GM12864 (cell line): Measurements from ENCODE around the gene ARHGAP22.

ENCODE experiments used
- DNase-seq: peaks from one replicate; pipeline ENCODE4 v3.0.0-alpha.2; 2011; ENCODE audit warnings: low read depth
- H3K4me3 ChIP-seq: 2 replicates; pipeline ENCODE4 v1.5.1; 2011; ENCODE audit warnings: mild to moderate bottlenecking, low read depth, low read length, control low read depth
- CTCF ChIP-seq: IDR thresholded peaks from 2 replicates; pipeline ENCODE4 v1.5.1; 2011; ENCODE audit warnings: low read depth, mild to moderate bottlenecking, moderate library complexity, low read length, control low read depth, inconsistent platforms; ENCODE audit errors: missing control alignments

ARHGAP22 gene

GRCh38 chr10:48502791-48503190, 102.1 kb downstream of the ARHGAP22 start:
- no peak for TF ChIP-seq CTCF
- no peak overlapping the region for H3K4me3 ChIP-seq

GRCh38 chr10:48501787-48502771, 102.8 kb downstream of the ARHGAP22 start:
- DNase-seq = no peak
- H3K4me3 ChIP-seq = no peak overlapping the region
- TF ChIP-seq CTCF = no peak

More at GRCh38 chr10:48502791-48503190, 102.1 kb downstream of the ARHGAP22 start:
- DNase-seq = no peak

GRCh38 chr10:48501226-48501625, 103.6 kb downstream of the ARHGAP22 start:
- no peak overlapping the region for H3K4me3 ChIP-seq
- TF ChIP-seq CTCF = no peak
- DNase-seq = no peak

GRCh38 chr10:48500771-48501170, 104.1 kb downstream of the ARHGAP22 start:
- TF ChIP-seq CTCF = no peak
- no peak for DNase-seq
- no peak overlapping the region for H3K4me3 ChIP-seq

- no peak overlapping the region for H3K4me3 ChIP-seq
- DNase-seq = no peak
- TF ChIP-seq CTCF = no peak
Observed at GRCh38 chr10:48498940-48499510, 105.8 kb downstream of the ARHGAP22 start.

GRCh38 chr10:48497780-48498770, 106.8 kb downstream of the ARHGAP22 start:
- no peak for TF ChIP-seq CTCF
- no peak for DNase-seq
- H3K4me3 ChIP-seq = no peak overlapping the region
